ENCODE results near the gene SGPP2.

The SGPP2 gene

DNA sequence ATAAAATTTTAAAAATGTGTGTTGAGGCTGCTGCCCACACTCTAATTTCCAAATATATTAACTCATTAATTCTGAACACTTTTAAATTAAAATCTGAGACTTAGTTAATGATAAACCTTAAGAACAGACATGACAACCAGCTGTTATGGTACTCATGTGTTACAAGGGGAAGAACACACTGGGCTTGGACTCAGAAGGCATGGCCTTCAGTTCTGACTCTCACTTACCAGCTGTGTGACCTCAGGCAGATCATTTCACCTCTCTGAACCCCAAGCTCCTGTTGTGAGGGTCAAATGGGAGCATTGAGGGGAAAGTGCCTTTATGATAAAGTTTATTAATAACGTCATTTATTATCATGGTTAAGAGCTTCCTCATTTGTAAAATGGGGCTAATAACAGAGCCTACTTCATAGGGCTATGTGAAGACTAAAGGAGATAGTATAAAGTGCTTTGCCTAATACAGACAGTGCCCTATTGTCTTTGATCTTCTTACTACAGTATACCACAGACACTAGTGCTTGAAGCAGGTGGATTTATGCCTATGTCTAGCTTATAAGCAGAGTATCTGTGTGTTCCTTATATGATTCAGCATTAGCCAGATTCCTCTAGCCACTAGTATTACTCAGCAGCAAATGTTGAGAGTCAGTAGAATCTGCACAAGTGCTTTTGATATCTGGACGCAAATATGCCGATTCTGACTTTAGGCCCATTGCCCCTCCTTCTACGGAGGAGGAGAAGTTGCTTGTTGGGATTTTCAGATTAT, 99.6 kb downstream of the SGPP2 start:
- Histone ChIP-seq H3K27ac (ENCODE audit: low read depth, low read length) (no peak overlapping the region), H3K4me3 (ENCODE audit: low read length) (no peak overlapping the region), H3K9ac (ENCODE audit: low read length) (no peak overlapping the region), H3K36me3 (ENCODE audit: control insufficient read depth, insufficient read depth, low read length) (no peaks in the 10 kb centered on the region), H3K27me3 (ENCODE audit: control insufficient read depth, insufficient read depth, low read length) (no peaks in the 10 kb centered on the region), H3K4me1 (ENCODE audit: control insufficient read depth, insufficient read depth, low read length) (no peaks in the 10 kb centered on the region)

GRCh38 chr2:222525811-222526210, 101.5 kb downstream of the SGPP2 start:
- Histone ChIP-seq H3K27ac (ENCODE audit: low read depth, low read length) (no peak overlapping the region), H3K9ac (ENCODE audit: low read length) (no peak overlapping the region), H3K27me3 (ENCODE audit: control insufficient read depth, insufficient read depth, low read length) (no peaks in the 10 kb centered on the region)

DNA sequence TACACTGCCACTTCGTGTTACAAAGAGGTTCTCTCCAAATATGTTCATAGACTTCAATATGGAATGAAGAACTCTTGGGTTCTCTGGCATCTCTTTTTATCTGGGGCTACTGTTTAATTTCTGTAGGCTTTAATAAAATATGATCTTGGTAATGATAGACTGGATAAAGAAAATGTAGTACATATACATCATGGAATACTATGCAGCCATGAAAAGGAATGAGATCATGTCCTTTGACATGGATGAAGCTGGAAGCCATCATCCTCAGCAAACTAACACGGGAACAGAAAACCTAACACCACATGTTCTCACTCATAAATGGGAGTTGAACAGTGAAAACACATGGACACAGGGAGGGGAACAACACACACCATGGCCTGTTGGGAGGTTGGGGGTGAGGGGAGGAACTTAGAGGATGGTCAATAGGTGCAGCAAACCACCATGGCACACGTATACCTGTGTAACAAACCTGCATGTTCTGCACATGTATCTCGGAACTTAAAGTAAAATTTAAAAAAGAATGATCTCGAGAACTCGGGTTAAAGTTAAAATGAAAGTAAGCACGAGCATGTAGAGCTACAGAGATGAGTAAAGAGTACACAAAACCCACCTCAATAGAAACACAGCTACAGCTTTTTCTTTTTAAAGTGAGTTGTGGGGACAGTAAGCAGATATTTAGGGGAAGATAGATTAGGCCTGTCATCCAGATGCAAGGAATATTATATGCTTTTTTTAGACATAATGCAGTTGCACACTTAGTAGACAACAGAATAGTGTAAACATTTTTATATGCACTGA, 102.3 kb downstream of the SGPP2 start:
- no peaks in the 10 kb centered on the region for H3K27me3 ChIP-seq (ENCODE audit: control insufficient read depth, insufficient read depth, low read length)
- no peaks in the 10 kb centered on the region for H3K36me3 ChIP-seq (ENCODE audit: control insufficient read depth, insufficient read depth, low read length)
- H3K9ac ChIP-seq (ENCODE audit: low read length) = no peak overlapping the region
- no peak overlapping the region for H3K27ac ChIP-seq (ENCODE audit: low read depth, low read length)
- no peaks in the 10 kb centered on the region for H3K4me1 ChIP-seq (ENCODE audit: control insufficient read depth, insufficient read depth, low read length)
- no peak overlapping the region for H3K4me3 ChIP-seq (ENCODE audit: low read length)

More at GRCh38 chr2:222525811-222526210, 101.5 kb downstream of the SGPP2 start:
- no peak overlapping the region for H3K4me3 ChIP-seq (ENCODE audit: low read length)
- H3K36me3 ChIP-seq (ENCODE audit: control insufficient read depth, insufficient read depth, low read length) = no peaks in the 10 kb centered on the region
- no peaks in the 10 kb centered on the region for H3K4me1 ChIP-seq (ENCODE audit: control insufficient read depth, insufficient read depth, low read length)

GRCh38 chr2:222532315-222532714, 108.0 kb downstream of the SGPP2 start:
- H3K27me3 ChIP-seq (ENCODE audit: control insufficient read depth, insufficient read depth, low read length) = no peaks in the 10 kb centered on the region
- H3K27ac ChIP-seq (ENCODE audit: low read depth, low read length) = no peak overlapping the region
- no peaks in the 10 kb centered on the region for H3K36me3 ChIP-seq (ENCODE audit: control insufficient read depth, insufficient read depth, low read length)
- H3K9ac ChIP-seq (ENCODE audit: low read length) = no peak overlapping the region
- no peak overlapping the region for H3K4me3 ChIP-seq (ENCODE audit: low read length)
- no peaks in the 10 kb centered on the region for H3K4me1 ChIP-seq (ENCODE audit: control insufficient read depth, insufficient read depth, low read length)

DNA sequence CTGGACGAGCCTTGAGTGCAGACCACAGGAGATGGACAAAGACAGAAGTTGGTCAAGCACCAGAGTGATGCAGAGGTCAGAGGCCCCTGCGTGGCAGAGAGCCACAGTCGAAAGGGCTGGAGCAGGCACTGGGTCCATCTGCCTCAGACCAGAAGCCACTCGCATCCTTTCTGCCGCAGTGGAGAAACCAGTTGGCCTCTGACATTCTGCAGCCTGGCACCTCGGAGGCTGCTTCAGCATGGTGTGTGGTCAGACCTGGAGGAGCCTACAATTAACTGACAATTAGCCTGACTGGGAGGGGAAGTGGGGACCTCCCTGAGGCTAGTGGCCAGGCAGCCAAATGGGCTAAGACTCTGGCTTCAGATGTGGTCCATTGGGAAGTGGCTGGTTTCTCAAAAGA, 111.1 kb downstream of the SGPP2 start:
- no peaks in the 10 kb centered on the region for H3K27me3 ChIP-seq (ENCODE audit: control insufficient read depth, insufficient read depth, low read length)
- no peak overlapping the region for H3K4me3 ChIP-seq (ENCODE audit: low read length)
- H3K36me3 ChIP-seq (ENCODE audit: control insufficient read depth, insufficient read depth, low read length) = no peaks in the 10 kb centered on the region
- H3K9ac ChIP-seq (ENCODE audit: low read length) = no peak overlapping the region
- H3K4me1 ChIP-seq (ENCODE audit: control insufficient read depth, insufficient read depth, low read length) = no peaks in the 10 kb centered on the region
- no peak overlapping the region for H3K27ac ChIP-seq (ENCODE audit: low read depth, low read length)

- Histone ChIP-seq H3K27ac (ENCODE audit: low read depth, low read length) (no peak overlapping the region), H3K4me3 (ENCODE audit: low read length) (no peak overlapping the region), H3K9ac (ENCODE audit: low read length) (no peak overlapping the region), H3K36me3 (ENCODE audit: control insufficient read depth, insufficient read depth, low read length) (no peaks in the 10 kb centered on the region), H3K4me1 (ENCODE audit: control insufficient read depth, insufficient read depth, low read length) (no peaks in the 10 kb centered on the region), H3K27me3 (ENCODE audit: control insufficient read depth, insufficient read depth, low read length) (no peaks in the 10 kb centered on the region)
Measured at GRCh38 chr2:222538535-222538934, 114.2 kb downstream of the SGPP2 start.

DNA sequence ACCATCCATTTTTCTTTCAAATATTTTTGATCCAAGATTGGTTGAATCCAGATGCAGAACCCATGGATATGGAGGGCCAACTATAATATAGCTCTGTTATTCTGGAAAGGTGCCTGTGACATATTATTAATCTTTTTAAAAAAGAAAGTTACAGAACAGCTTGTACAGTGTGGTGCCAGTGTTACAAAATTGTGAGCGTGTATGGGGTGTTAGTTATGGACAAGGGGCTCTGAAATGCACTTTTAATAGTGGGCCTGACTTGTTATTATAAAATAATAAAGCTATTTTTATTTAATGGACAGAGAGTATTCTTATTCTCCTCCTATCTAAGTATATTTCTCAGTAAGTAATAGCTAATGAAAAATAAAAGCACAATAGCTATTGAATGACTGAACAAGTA, 120.3 kb downstream of the SGPP2 start:
- H3K4me1 ChIP-seq (ENCODE audit: control insufficient read depth, insufficient read depth, low read length) = peaks cover 21% of the 10 kb centered on the region
- H3K9ac ChIP-seq (ENCODE audit: low read length) = no peak overlapping the region
- H3K27me3 ChIP-seq (ENCODE audit: control insufficient read depth, insufficient read depth, low read length) = no peaks in the 10 kb centered on the region
- H3K4me3 ChIP-seq (ENCODE audit: low read length) = no peak overlapping the region
- no peak overlapping the region for H3K27ac ChIP-seq (ENCODE audit: low read depth, low read length)
- H3K36me3 ChIP-seq (ENCODE audit: control insufficient read depth, insufficient read depth, low read length) = no peaks in the 10 kb centered on the region

GRCh38 chr2:222545823-222546795, 121.8 kb downstream of the SGPP2 start:
- no peak overlapping the region for H3K4me3 ChIP-seq (ENCODE audit: low read length)
- H3K36me3 ChIP-seq (ENCODE audit: control insufficient read depth, insufficient read depth, low read length) = no peaks in the 10 kb centered on the region
- H3K4me1 ChIP-seq (ENCODE audit: control insufficient read depth, insufficient read depth, low read length) = peaks cover 21% of the 10 kb centered on the region
- peak overlapping the region; percentile 32 for H3K27ac ChIP-seq (ENCODE audit: low read depth, low read length)
- no peaks in the 10 kb centered on the region for H3K27me3 ChIP-seq (ENCODE audit: control insufficient read depth, insufficient read depth, low read length)
- H3K9ac ChIP-seq (ENCODE audit: low read length) = no peak overlapping the region

GRCh38 chr2:222547083-222547482, 122.7 kb downstream of the SGPP2 start:
- Histone ChIP-seq H3K4me1 (ENCODE audit: control insufficient read depth, insufficient read depth, low read length) (peaks cover 21% of the 10 kb centered on the region), H3K9ac (ENCODE audit: low read length) (no peak overlapping the region), H3K4me3 (ENCODE audit: low read length) (no peak overlapping the region), H3K27me3 (ENCODE audit: control insufficient read depth, insufficient read depth, low read length) (no peaks in the 10 kb centered on the region), H3K27ac (ENCODE audit: low read depth, low read length) (no peak overlapping the region), H3K36me3 (ENCODE audit: control insufficient read depth, insufficient read depth, low read length) (no peaks in the 10 kb centered on the region)

GRCh38 chr2:222548992-222549391, 124.6 kb downstream of the SGPP2 start:
- H3K4me3 ChIP-seq (ENCODE audit: low read length) = no peak overlapping the region

GRCh38 chr2:222554517-222554916, 130.2 kb downstream of the SGPP2 start:
- H3K36me3 ChIP-seq (ENCODE audit: control insufficient read depth, insufficient read depth, low read length) = no peaks in the 10 kb centered on the region
- no peak overlapping the region for H3K9ac ChIP-seq (ENCODE audit: low read length)
- H3K27ac ChIP-seq (ENCODE audit: low read depth, low read length) = no peak overlapping the region
- no peaks in the 10 kb centered on the region for H3K27me3 ChIP-seq (ENCODE audit: control insufficient read depth, insufficient read depth, low read length)
- no peak overlapping the region for H3K4me3 ChIP-seq (ENCODE audit: low read length)
- no peaks in the 10 kb centered on the region for H3K4me1 ChIP-seq (ENCODE audit: control insufficient read depth, insufficient read depth, low read length)

More at GRCh38 chr2:222548992-222549391, 124.6 kb downstream of the SGPP2 start:
- Histone ChIP-seq H3K36me3 (ENCODE audit: control insufficient read depth, insufficient read depth, low read length) (no peaks in the 10 kb centered on the region), H3K27me3 (ENCODE audit: control insufficient read depth, insufficient read depth, low read length) (no peaks in the 10 kb centered on the region), H3K4me1 (ENCODE audit: control insufficient read depth, insufficient read depth, low read length) (peaks cover 21% of the 10 kb centered on the region), H3K9ac (ENCODE audit: low read length) (no peak overlapping the region), H3K27ac (ENCODE audit: low read depth, low read length) (no peak overlapping the region)

DNA sequence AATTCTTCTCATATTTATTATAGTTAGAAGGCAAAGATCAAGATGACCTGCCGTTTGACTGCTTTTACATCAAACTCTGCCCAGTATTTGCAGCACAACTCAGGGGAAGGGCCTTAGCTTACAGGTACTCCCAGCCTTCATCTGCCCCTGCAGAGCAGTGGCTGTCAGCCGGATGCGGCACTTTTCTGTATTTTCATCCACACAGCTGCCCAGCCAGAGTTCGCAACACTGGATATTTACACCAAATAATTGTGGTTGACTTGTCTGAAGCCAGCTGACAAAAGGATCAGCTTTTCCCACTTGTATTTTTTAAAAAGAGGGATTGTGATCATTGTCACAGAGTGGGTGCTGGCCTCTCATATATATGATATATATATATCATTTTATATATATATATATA, 136.8 kb downstream of the SGPP2 start:
- no peak overlapping the region for H3K27ac ChIP-seq (ENCODE audit: low read depth, low read length)
- no peak overlapping the region for H3K9ac ChIP-seq (ENCODE audit: low read length)
- no peaks in the 10 kb centered on the region for H3K36me3 ChIP-seq (ENCODE audit: control insufficient read depth, insufficient read depth, low read length)
- no peak overlapping the region for H3K4me3 ChIP-seq (ENCODE audit: low read length)
- H3K27me3 ChIP-seq (ENCODE audit: control insufficient read depth, insufficient read depth, low read length) = no peaks in the 10 kb centered on the region
- H3K4me1 ChIP-seq (ENCODE audit: control insufficient read depth, insufficient read depth, low read length) = no peaks in the 10 kb centered on the region

Data from rectal smooth muscle tissue (tissue), 1 donor.